Neutrophil (primary cell): ENCODE data around the gene CSDE1.

Experiments
- H3K27ac ChIP-seq: fragments of 200-600 bp; sonication (generic); 2 replicates; pipeline ENCODE4 v1.5.1; 2016; ENCODE audit warnings: mild to moderate bottlenecking, moderate library complexity
- H3K27me3 ChIP-seq: fragments of 200-600 bp; sonication (generic); 2 replicates; pipeline ENCODE4 v1.6.0; 2016; ENCODE audit warnings: mild to moderate bottlenecking
- H3K36me3 ChIP-seq: fragments of 200-600 bp; sonication (generic); 2 replicates; pipeline ENCODE4 v1.5.1; 2017
- H3K4me1 ChIP-seq, 2 experiments: fragments of 200-600 bp in 1 of 2; sonication (generic) in 1 of 2; 1 replicate in 1 of 2; 2 replicates in 1 of 2; pipeline versions ENCODE4 v1.5.1 to v1.6.1; 2013 to 2016; ENCODE audit warnings: low read depth in 1 of 2, low read length in 1 of 2, mild to moderate bottlenecking in 1 of 2, moderate library complexity in 1 of 2; ENCODE audit not compliant: control insufficient read depth in 1 of 2, insufficient read depth in 1 of 2
- H3K4me3 ChIP-seq, 2 experiments: fragments of 200-600 bp in 1 of 2; sonication (generic) in 1 of 2; 1 replicate in 1 of 2; 2 replicates in 1 of 2; pipeline ENCODE4 v1.5.1; 2013 to 2016; ENCODE audit warnings: low read depth in 1 of 2, low read length in 1 of 2, mild to moderate bottlenecking in 1 of 2, moderate library complexity in 1 of 2
- H3K9me3 ChIP-seq: fragments of 200-600 bp; sonication (generic); 2 replicates; pipeline ENCODE4 v1.5.1; 2016
- CTCF ChIP-seq: fragments of 200-600 bp; sonication (generic); IDR thresholded peaks from 2 replicates; pipeline ENCODE4 v1.5.1; 2016; ENCODE audit warnings: antibody characterized with exemption

The CSDE1 gene

DNA sequence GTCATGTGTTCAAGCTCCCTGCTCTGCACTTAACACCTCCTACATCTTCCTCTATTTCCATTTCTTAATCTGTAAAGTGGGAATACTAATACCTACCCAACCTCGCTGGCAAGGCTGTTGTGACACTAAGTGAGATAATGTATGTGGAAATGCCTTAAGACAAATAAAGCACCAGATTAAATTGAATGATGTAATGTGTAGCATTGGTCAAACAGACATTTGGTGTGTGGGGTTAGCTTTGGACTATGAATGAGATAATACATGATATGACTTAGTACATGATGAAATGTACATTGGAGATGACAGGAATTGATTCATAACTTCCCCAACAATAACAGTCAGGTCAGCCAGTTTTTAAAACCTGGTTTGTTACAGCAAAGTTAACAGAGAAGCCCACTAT lies 67.6 kb downstream of the CSDE1 start:
- peaks cover 62% of the 10 kb centered on the region for H3K27me3 ChIP-seq
- H3K36me3 ChIP-seq, result no peaks in the 10 kb centered on the region
- H3K9me3 ChIP-seq, result no peaks in the 10 kb centered on the region
- no peak overlapping the region for H3K27ac ChIP-seq
- H3K4me1 ChIP-seq, result no peaks in the 10 kb centered on the region
- TF ChIP-seq CTCF, result no peak
- H3K4me3 ChIP-seq, result no peak overlapping the region

GRCh38 chr1:114688526-114688925 lies 69.3 kb downstream of the CSDE1 start:
- no peaks in the 10 kb centered on the region for H3K36me3 ChIP-seq
- H3K9me3 ChIP-seq, result no peaks in the 10 kb centered on the region
- no peak overlapping the region for H3K27ac ChIP-seq
- peaks cover 64% of the 10 kb centered on the region for H3K27me3 ChIP-seq
- H3K4me1 ChIP-seq, result no peaks in the 10 kb centered on the region
- no peak for TF ChIP-seq CTCF
- no peak overlapping the region for H3K4me3 ChIP-seq

DNA sequence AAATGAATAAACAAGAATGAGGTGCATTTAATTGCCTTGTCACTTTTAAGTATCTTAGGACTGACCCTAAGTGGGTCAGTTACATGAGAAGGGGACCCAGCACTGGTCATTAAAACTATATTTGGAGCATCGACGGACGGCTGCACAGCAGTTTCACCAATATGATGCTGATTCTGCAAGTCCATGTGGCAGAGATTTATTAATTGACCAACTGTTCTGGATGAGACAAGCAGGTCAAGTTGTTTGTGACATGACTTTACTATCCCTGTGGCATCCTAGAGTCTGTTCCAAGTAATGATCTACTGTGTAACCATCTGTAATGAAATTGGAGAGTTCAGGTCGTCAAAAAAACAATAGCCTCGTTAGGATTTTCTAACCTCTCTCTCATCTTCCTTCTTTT lies 71.9 kb downstream of the CSDE1 start:
- no peak overlapping the region for H3K27ac ChIP-seq
- TF ChIP-seq CTCF, result no peak
- peaks cover 83% of the 10 kb centered on the region for H3K27me3 ChIP-seq
- H3K36me3 ChIP-seq, result no peaks in the 10 kb centered on the region
- H3K9me3 ChIP-seq, result no peaks in the 10 kb centered on the region
- H3K4me1 ChIP-seq, result no peaks in the 10 kb centered on the region
- no peak overlapping the region for H3K4me3 ChIP-seq

- Histone ChIP-seq H3K4me3 (no peak overlapping the region), H3K27me3 (peaks cover 78% of the 10 kb centered on the region), H3K9me3 (no peaks in the 10 kb centered on the region), H3K27ac (no peak overlapping the region), H3K36me3 (no peaks in the 10 kb centered on the region), H3K4me1 (no peaks in the 10 kb centered on the region)
- TF ChIP-seq CTCF, result no peak
Measured at GRCh38 chr1:114677691-114678090, 80.1 kb downstream of the CSDE1 start.

- no peak overlapping the region for H3K27ac ChIP-seq
- TF ChIP-seq CTCF, result no peak
- no peak overlapping the region for H3K4me3 ChIP-seq
- peaks cover 83% of the 10 kb centered on the region for H3K27me3 ChIP-seq
- H3K9me3 ChIP-seq, result no peaks in the 10 kb centered on the region
- no peaks in the 10 kb centered on the region for H3K36me3 ChIP-seq
- no peaks in the 10 kb centered on the region for H3K4me1 ChIP-seq
Measured at GRCh38 chr1:114676115-114676514, 81.7 kb downstream of the CSDE1 start.

DNA sequence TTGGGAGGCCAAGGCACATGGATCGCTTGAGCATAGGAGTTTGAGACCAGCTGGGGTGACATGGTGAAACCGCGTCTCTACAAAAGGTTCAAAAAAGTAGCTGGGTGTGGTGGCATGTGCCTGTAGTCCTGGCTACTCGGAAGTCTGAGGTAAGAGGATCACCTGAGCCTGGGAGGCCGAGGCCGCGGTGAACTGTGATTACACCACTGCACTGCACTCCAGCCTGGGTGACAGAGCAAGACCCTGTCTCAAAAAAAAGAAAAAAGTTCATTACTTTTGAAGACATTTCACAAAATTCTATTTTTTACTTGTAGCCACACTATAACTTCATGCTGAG lies 85.9 kb downstream of the CSDE1 start:
- Histone ChIP-seq H3K4me3 (no peak overlapping the region), H3K27me3 (peaks cover 75% of the 10 kb centered on the region), H3K27ac (no peak overlapping the region), H3K36me3 (no peaks in the 10 kb centered on the region), H3K9me3 (no peaks in the 10 kb centered on the region), H3K4me1 (peaks cover 11 to 25% of the 10 kb centered on the region in 2 experiments)
- no peak for TF ChIP-seq CTCF
